CD1c-positive myeloid dendritic cell (primary cell): Measurements from ENCODE around the gene CFD.
"Not testable (repeated sequence)": the region's sequence is repeated elsewhere in the genome, so short reads cannot be mapped to it uniquely, and the experiment has no call there.

Experiments
- DNase-seq: peaks from one replicate; pipeline ENCODE4 v3.0.0-alpha.2; 2016; ENCODE audit errors: extremely low spot score

Gene CFD

GRCh38 chr19:858868-859843 lies at the start of gene CFD:
Gene CFD, plus strand, starts transcription at chr19:859664. Its CDS starts 26 bp downstream, at chr19:859690.
- DNase-seq, result peak; percentile 68

- no peak for DNase-seq
These were observed 49.2 kb upstream of the CFD start for GRCh38 chr19:810077-810855.

GRCh38 chr19:810883-811489 lies 48.5 kb upstream of the CFD start:
- no peak for DNase-seq

GRCh38 chr19:811506-812048 lies 47.9 kb upstream of the CFD start:
- no peak for DNase-seq

GRCh38 chr19:812049-812746 lies 47.3 kb upstream of the CFD start:
- no peak for DNase-seq

GRCh38 chr19:812747-813218 lies 46.7 kb upstream of the CFD start:
- DNase-seq, result no peak

- DNase-seq, result no peak
These were observed 46.0 kb upstream of the CFD start for GRCh38 chr19:813219-814151.

GRCh38 chr19:814152-815078 lies 45.0 kb upstream of the CFD start:
- no peak for DNase-seq

GRCh38 chr19:815079-815774 lies 44.2 kb upstream of the CFD start:
- no peak for DNase-seq

- DNase-seq, result no peak
These were observed 43.5 kb upstream of the CFD start for GRCh38 chr19:815775-816499.

GRCh38 chr19:816500-816857 lies 43.0 kb upstream of the CFD start:
- no peak for DNase-seq

- DNase-seq, result not testable (repeated sequence)
These were observed 39.3 kb upstream of the CFD start for GRCh38 chr19:820212-820611.

- no peak for DNase-seq
These were observed 38.1 kb upstream of the CFD start for GRCh38 chr19:821231-821824.

GRCh38 chr19:821825-822503 lies 37.5 kb upstream of the CFD start, which contains the start of gene PLPPR3:
Gene PLPPR3, minus strand, starts transcription at chr19:821955. Its CDS starts 396 bp downstream, at chr19:821559.
- no peak for DNase-seq

- no peak for DNase-seq
These were observed 35.8 kb upstream of the CFD start for GRCh38 chr19:823565-824121.

GRCh38 chr19:824885-825284 lies 34.6 kb upstream of the CFD start:
- DNase-seq, result peak; percentile 64
